M059J (cell line): Measurements from ENCODE around the gene SCYL1. TPM values are rescaled to one million over a fixed set of nuclear protein-coding genes. Genes with fewer than 3 reads are reported as not detected.
"Not testable (repeated sequence)": the region's sequence is repeated elsewhere in the genome, so short reads cannot be mapped to it uniquely, and the experiment has no call there.

ENCODE experiments used
- DNase-seq: peaks from one replicate; pipeline ENCODE4 v3.0.0-alpha.2; 2012; ENCODE audit warnings: low read depth
- total RNA-seq: library from RNA; depleted of rRNA; stranded (reverse); fragments of >200 nt; shearing (Covaris generic); gene quantifications from 2 replicates; pipeline ENCODE4 v1.2.3, GENCODE V29; 2014

The SCYL1 gene
- total RNA-seq, 1 experiment from 2014 or later: 96.5 TPM

DNA sequence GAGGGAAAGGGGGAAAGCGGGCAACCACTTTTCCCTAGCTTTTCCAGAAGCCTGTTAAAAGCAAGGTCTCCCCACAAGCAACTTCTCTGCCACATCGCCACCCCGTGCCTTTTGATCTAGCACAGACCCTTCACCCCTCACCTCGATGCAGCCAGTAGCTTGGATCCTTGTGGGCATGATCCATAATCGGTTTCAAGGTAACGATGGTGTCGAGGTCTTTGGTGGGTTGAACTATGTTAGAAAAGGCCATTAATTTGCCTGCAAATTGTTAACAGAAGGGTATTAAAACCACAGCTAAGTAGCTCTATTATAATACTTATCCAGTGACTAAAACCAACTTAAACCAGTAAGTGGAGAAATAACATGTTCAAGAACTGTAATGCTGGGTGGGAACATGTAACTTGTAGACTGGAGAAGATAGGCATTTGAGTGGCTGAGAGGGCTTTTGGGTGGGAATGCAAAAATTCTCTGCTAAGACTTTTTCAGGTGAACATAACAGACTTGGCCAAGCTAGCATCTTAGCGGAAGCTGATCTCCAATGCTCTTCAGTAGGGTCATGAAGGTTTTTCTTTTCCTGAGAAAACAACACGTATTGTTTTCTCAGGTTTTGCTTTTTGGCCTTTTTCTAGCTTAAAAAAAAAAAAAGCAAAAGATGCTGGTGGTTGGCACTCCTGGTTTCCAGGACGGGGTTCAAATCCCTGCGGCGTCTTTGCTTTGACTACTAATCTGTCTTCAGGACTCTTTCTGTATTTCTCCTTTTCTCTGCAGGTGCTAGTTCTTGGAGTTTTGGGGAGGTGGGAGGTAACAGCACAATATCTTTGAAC, 19.2 kb upstream of the SCYL1 start:
- DNase-seq: peak; percentile 74

DNA sequence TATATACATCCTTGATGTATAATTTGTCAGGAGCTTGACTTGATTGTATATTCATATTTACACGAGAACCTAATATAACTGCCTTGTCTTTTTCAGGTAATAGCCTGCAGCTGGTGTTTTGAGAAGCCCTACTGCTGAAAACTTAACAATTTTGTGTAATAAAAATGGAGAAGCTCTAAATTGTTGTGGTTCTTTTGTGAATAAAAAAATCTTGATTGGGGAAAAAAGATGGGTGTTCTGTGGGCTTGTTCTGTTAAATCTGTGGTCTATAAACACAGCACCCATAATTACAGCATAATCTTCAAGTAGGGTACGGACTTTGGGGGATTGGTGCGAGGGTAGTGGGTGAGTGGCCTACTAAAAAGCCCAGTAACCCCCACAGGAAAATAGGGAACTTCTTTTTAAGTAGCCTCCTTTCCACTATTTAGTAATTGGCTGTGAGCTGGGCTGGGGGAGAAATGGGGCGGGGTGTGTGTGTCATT, 18.6 kb upstream of the SCYL1 start:
- DNase-seq: no peak

DNA sequence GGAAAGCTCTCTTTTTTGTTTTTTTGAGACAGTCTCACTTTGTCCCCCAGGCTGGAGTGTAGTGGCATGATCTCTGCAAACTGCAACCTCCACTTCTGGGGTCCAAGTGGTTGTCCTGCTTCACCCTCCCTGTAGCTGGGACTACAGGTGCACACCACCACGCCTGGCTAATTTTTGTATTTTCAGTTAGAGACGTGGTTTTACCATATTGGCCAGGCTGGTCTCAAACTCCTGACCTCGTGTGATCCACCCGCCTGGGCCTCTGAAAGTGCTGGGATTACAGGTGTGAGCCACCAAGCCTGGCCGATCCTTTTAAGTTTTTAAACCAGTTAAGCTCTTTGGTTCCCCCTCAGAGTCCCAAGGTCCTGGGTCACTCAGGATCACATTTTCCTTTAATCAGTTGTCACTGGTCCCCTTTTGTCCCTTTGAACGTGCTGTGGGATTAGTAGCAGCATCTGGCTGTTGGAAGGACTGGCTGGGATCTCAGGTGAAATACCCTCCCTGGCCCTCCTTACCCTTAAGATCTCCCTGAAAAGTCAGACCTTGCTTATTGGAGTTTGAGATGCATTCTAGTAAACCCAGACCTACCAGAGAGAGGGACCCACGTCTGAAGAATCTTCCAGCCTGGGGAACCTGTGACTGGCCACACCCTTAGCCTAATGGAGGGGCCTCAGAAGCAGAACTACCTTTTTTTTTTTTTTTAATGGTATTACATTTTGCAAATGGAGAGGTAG, 17.9 kb upstream of the SCYL1 start:
- peak; percentile 99 for DNase-seq

DNA sequence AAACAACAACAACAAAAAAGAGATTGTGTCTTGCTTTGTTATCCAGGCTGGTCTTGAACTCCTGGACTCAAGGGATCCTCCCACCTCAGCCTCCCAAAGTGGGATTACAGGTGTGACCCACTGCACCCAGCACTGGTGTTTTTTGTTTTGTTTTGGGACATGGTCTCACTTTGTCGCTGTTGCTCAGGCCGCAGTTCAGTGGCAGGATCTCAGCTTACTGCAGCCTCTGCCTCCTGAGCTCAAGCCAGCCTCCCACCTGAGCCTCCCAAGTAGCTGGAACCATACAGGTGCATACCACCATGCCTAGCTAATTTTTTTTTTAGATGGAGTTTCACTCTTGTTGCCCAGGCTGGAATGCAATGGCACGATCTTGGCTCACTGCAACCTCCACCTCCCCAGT, 12.6 kb upstream of the SCYL1 start:
- not testable (repeated sequence) for DNase-seq

DNA sequence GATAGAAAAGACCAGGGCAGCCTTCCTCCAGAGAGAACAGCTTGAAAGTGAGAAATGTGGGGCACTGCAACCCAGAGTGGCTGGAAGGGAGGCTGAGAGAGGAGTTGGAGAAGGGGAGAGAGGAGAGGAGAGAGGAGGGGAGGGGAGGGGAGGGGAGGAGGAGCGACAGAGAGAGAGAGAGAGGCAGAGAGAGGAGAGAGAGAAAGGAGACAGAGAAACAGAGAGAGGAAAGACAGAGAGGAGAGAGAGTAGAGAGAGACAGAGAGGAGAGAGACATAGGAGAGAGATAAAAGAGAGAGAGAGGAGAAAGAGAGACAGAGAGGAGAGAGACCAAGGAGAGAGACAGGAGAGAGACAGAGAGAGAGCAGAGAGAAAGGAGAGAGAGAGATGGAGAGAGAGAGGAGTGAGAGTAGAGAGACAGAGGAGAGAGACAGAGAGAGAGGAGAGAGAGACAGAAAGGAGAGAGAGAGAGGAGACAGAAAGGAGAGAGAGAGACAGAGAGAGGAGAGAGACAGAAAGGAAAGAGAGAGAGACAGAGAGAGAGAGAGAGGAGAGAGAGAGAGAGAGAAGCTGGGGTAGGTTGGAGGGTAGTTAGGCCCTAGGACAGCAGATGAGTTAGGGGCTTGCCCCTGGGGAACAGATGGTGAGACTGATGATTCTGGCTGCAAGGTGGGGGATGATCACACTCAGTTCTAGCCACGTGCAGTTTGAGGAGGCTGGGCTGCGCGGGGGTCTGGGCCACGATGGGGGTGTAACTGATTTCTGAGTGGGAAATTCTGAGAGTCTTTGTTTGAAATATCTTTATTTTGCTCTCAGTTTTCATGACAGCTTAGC, 8.5 kb upstream of the SCYL1 start:
- DNase-seq: no peak

DNA sequence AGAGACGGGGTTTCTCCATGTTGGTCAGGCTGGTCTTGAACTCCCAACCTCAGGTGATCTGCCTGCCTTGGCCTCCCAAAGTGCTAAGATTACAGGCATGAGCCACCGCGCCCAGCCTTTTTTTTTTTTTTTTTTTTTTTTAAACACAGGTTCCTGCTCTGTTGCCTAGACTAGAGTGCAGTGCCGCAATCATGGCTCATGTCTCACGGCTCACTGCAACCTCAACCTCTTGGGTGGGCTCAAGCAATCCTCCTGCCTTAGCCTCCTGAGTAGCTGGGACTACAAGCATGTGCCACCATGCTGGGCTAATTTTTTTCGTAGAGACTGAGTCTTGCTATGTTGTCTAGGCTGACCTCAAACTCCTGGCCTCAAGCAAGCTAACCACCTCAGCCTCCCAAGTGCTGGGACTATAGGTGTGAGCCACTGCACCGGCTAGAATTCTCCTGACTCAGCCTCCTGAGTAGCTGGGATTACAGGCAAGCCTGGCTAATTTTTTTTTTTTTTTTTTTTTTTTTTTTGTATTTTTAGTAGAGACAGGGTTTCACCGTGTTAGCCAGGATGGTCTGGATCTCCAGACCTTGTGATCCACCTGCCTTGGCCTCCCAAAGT, 5.8 kb upstream of the SCYL1 start:
- DNase-seq: not testable (repeated sequence)

DNA sequence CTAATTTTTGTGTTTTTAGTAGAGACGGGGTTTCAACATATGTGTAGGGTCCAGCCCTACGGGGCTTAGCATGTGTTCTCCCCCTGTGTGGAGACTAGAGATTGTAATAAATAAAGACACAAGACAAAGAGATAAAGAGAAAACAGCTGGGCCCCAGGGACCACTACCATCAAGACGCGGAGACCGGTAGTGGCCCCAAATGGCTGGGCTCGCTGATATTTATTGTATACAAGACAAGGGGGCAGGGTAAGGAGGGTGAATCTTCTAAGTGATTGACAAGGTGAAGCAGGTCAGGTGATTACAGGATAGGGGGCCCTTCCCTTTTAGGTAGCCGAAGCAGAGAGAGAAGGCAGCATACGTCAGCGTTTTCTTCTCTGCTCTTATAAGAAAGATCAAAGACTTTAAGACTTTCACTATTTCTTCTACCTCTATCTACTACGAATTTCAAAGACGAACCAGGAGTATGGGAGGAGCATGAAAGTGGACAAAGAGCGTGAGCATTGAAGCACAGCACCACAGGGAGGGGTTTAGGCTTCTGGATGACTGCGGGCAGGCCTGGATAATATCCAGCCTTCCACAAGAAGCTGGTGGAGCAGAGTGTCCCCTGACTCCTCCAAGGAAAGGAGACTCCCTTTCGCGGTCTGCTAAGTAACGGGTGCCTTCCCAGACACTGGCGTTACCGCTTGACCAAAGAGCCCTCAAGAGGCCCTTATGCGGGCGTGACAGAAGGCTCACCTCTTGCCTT, 2.9 kb upstream of the SCYL1 start:
- DNase-seq: not testable (repeated sequence)

DNA sequence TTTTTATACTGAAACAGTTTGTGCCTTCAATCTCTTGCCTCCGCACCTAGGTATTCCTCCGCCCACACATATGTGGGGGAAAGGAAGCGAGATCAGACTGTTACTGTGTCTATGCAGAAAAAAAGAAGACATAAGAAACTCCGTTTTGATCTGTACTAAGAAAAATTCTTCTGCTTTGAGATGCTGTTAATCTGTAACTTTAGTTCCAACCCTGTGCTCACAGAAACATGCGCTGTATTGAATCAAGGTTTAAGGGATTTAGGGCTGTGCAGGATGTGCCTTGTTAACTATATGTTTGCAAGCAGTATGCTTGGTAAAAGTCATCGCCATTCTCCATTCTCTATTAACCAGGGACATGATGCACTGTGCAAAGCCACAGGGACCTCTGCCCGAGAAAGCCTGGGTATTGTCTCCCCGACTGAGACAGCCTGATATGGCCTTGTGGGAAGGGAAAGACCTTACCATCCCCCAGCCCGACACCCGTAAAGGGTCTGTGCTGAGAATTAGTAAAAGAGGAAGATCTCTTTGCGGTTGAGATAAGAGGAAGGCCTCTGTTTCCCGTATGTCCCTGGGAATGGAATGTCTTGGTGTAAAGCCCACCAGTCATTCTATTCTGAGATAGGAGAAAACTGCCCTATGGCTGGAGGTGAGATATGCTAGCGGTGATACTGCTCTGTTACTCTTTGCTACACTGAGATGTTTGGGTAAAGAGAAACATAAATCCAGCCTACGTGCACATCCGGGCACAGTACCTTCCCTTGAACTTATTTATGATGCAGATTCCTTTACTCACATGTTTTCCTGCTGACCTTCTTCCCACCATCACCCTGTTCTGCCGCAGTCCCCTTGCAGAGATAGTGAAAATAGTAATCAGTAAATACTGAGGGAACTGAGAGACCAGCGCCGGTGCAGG, 1.9 kb upstream of the SCYL1 start:
- not testable (repeated sequence) for DNase-seq

DNA sequence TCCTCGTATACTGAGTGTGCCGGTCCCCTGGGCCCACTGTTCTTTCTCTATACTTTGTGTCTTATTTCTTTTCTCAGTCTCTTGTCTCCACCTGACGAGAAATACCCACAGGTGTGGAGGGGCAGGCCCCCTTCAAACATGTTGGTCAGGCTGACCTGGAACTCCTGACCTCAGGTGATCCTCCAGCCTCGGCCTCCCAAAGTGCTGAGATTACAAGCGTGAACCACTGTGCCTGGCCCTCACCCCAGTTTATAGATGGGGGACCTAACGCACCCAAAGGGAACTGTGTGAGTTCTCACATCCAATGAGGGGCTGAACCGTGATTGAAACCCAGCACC, 1.3 kb upstream of the SCYL1 start:
- DNase-seq: not testable (repeated sequence)

DNA sequence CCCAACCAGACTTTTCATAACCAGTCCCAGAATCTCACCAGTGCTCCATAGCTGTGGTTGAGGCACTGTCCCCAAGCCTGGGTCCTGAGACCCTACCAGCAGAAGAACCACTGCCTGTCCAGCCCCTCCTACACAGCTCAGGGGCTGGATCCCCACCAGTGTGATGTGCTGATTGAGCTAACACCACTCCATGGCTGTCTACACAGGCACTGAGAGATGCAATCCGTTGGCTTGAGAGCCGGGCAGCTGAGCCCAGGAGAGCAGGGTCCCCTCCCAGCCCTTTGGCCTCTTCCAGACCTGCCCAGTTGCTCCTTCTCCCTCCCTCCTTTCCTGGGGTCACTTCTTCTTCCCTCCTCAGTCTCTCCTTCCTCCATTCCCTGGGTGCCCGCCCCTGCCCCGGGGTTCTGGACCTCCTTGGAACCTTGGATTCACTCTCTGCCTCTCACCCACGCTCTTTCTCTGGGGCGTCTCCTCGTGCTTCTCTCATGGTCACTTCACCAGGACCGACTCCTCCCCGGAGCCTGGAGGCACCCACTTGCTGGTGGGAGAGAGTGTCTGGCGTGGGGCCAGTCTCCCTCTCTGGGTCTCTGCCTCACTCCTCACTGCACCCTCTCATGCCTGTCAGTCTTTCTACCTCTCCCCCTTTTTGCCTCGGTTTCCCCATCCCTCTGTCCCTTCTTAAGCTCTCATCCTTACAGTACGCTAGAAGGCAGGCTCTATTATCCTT, 706 bp upstream of the SCYL1 start:
- DNase-seq: no peak

DNA sequence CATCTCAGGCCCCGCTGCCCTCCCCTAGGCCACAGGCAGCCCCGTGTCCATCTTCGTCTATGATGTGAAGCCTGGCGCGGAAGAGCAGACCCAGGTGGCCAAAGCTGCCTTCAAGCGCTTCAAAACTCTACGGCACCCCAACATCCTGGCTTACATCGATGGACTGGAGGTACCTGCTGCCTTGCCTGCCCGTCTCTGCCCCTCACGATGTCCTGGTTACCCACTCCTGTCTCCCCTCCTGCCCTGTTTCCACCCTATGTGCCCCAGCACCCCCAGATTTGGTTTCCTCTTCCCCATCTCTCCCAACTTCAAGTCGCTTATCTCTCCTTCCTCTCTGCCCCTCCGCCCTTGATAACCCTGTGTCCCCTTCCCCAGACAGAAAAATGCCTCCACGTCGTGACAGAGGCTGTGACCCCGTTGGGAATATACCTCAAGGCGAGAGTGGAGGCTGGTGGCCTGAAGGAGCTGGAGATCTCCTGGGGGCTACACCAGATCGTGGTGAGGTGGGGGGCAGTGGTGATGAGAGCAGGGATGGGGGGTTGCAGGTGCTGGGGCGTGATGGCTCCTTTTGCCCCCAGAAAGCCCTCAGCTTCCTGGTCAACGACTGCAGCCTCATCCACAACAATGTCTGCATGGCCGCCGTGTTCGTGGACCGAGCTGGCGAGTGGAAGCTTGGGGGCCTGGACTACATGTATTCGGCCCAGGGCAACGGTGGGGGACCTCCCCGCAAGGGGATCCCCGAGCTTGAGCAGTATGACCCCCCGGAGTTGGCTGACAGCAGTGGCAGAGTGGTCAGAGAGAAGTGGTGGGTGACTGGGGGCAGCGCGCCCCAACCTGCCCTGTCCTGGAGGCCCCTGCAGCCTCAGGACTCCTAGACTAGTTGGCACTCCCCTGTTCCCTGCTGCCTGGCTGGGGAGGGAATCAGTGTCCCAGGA, 930 bp downstream of the SCYL1 start:
- DNase-seq: no peak

DNA sequence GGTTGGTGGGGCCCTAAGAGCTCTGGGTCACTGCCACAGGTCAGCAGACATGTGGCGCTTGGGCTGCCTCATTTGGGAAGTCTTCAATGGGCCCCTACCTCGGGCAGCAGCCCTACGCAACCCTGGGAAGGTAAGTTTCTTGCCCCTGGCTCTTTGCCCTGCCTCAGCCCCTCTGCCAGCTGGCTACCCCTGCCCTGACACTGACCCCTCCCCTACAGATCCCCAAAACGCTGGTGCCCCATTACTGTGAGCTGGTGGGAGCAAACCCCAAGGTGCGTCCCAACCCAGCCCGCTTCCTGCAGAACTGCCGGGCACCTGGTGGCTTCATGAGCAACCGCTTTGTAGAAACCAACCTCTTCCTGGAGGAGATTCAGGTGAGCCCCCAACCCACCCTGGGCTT, 1.9 kb downstream of the SCYL1 start:
- DNase-seq: no peak

DNA sequence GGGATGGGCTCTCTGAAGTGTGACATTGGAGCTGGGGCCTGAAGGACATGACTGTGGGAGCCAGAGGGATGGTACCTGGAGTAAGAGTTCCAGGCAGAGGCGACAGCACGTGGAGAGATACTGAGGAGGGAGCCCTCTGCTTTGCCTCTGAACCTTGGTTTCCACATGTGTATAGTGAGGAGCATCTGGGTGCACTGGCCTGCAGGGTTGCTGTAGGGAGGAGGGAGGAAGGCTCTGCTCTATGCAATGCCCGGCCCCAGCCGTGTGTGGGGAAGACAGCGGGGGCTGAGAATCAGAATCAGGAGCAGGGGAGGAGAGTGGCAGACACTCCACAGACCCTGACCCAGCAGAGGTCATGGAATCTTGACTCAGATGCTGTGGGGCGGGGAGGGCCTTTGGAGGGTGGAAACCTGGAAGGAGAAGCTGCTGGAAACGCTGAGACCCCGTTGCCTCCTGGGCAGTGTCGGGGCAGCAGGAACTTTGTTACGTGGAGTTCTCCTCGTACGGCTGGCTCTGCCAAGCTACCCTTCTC, 4.0 kb downstream of the SCYL1 start:
- DNase-seq: no peak

DNA sequence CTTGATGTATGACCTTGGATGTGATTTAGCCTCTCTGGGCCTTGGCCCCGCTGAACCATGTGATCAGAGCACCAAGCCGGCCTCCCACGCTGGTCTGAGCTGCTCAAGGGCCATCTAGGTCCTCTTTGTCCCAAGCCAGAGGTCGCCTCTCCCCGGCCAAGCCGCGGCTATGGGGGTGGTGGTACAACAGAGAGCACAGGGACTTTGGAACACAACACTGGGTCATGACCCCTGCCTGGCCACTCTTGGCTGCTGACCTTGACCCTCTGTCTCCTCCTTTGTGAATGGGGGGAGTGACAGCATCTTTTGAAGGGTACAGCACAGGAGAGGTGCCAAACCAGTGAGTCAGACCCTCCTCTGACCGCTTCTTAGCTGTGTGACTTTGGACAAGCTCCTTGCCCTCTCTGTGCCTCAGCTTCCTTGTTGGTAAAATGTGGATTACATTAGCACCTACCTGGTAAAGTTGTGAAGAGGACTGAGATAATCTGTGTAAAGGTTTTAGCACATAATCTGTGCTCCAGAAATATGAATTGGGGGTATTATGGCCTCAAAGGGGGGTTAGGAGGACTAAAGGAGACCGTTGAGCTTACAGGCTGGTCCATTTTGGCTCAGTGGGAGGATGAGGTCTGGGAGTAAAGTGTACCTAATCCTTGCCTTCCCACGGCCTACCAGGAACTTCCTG, 4.7 kb downstream of the SCYL1 start:
- no peak for DNase-seq

DNA sequence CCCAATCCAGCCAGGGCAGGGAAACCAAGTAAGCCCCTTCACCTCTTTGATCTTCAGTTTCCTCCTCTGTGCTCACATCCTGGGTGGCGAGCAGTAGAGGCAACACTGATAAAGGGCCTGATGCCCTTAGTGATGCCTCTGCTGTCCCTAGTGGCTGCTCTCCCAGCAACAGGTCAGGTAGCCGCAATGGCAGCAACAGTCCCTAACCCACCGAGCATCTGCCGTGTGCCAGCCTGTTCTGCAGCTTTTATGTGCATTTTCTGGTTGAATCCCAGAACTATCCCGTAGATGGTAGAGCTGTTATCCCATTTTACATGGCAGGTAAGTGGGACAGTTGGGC, 5.2 kb downstream of the SCYL1 start:
- DNase-seq: no peak

DNA sequence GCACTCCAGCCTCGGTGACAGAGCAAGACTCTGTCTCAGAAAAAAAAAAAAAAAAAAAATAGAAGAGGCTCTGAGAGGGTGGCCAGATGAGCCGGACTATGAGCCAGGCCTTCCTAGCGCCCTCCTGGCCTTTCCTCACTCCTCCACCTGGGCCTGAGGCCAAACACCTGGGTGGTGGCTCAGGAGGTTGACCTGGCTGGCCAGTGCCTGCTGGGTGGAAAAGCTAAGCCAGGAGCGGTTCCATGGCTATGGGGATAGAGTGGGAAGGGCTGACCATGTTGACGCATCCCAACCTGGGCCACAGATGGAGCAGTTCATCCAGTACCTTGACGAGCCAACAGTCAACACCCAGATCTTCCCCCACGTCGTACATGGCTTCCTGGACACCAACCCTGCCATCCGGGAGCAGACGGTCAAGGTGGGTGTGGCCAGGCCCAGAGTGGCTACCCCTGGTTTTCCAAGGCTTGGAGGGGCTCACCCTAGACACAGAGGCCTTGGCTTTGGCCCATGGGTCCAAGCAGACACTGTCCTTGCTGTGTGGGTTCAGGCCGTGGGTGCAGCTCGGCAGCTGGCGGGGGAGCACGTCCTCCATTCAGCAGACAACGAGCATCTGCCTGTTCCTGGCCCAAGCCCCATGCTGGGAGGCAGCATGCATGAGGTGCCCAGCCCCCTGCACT, 7.6 kb downstream of the SCYL1 start:
- DNase-seq: no peak

DNA sequence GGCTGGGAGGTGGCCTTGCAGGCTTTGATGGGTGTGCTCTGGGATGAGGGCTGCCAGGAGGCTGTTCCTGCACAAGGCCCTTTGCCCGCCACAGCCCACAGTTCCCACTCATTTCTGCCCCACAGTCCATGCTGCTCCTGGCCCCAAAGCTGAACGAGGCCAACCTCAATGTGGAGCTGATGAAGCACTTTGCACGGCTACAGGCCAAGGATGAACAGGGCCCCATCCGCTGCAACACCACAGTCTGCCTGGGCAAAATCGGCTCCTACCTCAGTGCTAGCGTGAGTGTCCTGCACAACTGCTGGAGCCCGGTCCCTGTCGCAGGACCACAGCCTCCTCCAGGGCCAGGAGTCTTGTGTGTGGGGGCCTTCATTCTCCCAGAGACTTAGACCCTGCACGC, 10.2 kb downstream of the SCYL1 start:
- DNase-seq: no peak
